GM18507 (cell line): ENCODE data around the gene ZNF594.
"Not testable (repeated sequence)": the region's sequence is repeated elsewhere in the genome, so short reads cannot be mapped to it uniquely, and the experiment has no call there.

Source experiments
- DNase-seq: peaks from one replicate; pipeline ENCODE4 v3.0.0; 2011; ENCODE audit warnings: low read depth; ENCODE audit not compliant: insufficient read length; ENCODE audit errors: extremely low spot score
- FAIRE-seq: peaks from 2 replicates; lab custom pipeline; 2011; peaks lifted over from hg19 to GRCh38; lab: Jason Lieb, UNC

Gene ZNF594

DNA sequence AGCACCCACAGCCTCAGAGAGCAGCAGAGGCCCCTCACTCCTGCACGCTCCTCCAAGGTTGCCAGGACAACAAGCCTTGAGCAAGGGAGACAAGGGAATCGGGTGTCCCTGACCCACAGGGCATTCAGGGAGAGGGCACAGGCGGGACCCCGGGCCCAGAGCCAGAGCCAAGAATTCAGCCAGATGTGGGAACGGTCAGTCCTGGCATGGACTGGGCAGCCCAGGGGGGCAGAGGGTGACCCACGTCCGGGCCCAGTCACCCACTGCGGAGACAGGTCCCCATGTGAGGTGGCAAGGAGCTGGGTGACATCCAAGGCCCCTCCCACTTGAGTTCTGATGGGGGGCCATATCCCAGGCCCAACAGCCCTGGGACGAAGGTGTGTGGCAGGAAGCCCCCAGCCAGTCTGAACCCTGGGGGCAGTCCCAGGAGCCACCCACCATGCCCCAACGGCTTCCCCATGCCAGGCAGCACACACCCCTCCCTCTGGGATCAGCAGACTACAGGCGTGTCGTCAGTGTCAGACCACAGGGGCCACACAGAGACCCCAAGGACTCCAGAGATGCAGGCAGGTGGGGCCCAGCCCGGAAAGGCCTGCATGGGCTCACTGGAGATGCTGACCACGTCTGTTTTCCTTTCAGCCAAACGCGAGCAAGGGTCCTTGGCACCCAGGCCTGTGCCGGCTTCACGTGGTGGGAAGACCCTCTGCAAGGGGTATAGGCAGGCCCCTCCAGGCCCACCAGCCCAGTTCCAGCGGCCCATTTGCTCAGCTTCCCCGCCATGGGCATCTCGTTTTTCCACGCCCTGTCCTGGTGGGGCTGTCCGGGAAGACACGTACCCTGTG, 52.8 kb downstream of the ZNF594 start:
- FAIRE-seq (no peak), DNase-seq (no peak)

DNA sequence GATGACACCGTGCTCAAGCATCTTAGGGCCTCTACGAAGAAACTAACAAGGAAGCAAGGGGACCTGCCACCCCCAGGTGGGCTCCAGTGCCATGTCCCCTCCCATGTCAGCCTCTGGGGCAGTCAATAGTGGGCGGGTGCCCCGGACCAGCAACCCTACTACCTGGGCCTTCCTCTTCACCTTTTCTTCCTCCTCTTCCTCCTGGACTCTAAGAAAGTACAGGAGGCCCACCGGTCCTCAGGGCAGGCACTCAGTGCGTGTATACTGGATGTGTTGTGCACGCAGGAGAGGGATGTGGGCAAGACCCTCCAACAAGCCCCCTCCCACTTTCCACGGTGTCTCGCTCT, 53.5 kb downstream of the ZNF594 start:
- FAIRE-seq, DNase-seq: not testable (repeated sequence)

DNA sequence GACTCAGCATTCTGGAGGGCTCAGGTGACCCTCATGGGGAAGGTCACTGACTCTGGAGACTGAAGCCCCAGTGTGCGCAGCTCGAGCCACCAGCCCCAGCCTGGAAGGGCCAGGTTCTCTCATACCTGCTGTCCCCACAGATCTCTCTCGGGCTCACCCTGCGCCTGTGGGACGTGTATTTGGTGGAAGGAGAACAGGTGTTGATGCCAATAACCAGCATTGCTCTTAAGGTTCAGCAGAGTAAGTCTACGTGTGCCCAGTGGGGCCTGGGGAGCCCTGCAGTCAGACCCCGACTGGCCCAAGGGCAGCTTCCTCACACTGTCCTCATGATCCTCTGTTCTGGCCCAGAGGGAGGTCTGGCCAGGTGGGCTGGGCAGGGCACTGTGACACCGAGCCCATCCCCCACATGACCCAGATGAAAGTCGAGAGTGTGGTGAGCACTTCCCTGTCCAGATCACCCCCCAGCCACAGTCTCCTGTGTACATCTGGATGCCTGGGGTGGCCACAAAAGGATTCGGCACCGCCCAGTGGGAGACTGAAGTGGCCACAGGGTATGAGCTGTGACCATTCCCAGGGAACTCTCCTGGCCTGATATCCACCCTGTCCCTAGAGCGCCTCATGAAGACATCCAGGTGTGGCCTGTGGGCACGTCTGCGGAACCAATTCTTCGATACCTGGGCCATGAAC, 54.0 kb downstream of the ZNF594 start:
- not testable (repeated sequence) for DNase-seq, FAIRE-seq

- FAIRE-seq, DNase-seq: not testable (repeated sequence)
Observed at GRCh38 chr17:5136580-5137412, 54.9 kb downstream of the ZNF594 start.

- DNase-seq (no peak), FAIRE-seq (no peak)
Observed at GRCh38 chr17:5135726-5136579, 55.7 kb downstream of the ZNF594 start.

- FAIRE-seq, DNase-seq: not testable (repeated sequence)
Observed at GRCh38 chr17:5135131-5135712, 56.4 kb downstream of the ZNF594 start.

- FAIRE-seq, DNase-seq: not testable (repeated sequence)
Observed at GRCh38 chr17:5134571-5134970, 57.1 kb downstream of the ZNF594 start.

DNA sequence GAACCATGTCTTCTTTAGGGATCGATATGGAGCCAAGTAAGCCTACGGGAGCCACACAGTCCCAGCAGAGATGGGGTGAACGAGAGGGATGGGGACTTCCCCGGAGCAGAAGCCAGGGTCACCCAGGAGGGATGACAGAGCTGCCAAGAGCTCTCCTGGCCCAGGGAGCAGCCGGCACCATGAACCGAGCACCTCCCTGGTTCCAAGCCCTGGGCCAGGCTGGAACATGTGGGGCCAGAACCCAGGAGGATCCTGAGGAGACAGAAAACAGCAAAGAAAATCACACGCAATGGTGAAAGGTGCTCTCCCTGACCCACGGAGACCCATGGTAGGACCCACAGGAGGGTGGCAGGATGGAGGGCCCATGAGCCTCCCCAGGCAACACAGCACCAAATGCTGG, 57.7 kb downstream of the ZNF594 start:
- not testable (repeated sequence) for FAIRE-seq, DNase-seq

GRCh38 chr17:5133311-5133710, 58.4 kb downstream of the ZNF594 start:
- FAIRE-seq (no peak), DNase-seq (no peak)

DNA sequence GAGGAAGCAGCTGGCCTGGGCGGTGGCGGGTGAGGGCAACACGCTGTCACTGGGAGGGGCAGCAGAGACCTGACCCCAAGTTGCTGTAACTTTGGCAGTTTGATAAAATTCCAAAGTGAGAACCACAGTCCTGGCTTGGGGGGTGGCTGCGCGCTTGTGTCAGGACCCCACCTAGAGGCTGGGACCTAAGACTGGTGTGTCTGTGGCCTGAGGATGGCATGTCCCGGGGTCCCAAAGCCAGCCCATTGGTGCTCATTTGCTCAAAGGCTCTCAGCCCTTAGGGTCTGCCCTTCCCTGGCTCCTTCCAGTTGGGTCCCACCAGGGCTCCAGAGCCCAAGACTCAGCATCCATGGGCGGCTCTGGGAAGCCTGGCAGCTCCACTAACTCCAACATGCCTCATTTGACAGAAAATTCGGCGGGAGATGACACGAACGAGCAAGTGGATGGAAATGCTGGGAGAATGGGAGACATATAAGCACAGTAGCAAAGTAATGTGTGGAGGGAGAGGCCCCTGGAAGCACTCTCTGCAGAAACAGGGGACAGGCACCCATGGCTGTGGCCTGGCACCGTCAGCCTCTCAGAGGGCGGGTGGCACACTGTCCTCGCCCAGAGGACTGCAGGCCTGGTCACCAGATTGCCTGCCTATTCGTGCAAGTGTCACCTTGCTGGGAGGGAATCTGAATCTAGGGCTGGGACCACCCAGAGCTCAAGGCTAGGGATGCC, 59.0 kb downstream of the ZNF594 start:
- FAIRE-seq, DNase-seq: not testable (repeated sequence)

DNA sequence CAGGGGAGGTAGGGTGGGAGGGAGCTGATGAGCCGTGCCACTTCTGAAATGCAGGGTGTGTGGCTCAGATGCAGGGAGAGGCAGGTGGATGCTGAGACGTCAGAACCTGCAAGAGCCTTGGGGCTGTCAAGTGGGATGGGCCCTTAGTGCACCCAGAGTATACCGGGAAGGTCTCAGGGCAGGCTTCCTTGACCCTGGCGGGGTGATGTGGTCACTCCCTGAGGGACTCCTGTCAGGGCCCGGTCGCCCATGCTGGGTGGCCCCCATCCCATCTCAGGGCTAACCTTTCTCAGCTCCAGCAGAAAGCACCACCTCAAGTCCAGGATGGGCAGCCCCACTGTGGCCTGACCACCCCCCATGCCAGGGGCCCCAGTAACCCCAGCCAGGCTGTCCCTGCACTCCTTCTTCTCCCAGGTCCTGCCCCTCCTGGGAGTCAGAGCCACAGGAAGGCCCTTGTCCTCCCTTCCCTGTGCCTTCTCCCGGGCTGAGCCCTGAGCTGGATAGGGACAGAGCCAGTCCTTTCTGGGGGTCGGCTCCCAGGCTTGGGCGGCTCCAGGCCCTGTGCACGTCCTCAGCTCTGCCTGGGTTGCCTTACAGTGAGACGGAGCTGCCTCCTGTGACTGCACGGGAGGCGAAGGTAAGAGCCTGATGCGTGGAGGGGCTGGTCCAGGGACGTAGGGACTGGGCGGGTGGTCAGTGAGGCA, 59.7 kb downstream of the ZNF594 start:
- FAIRE-seq, DNase-seq: not testable (repeated sequence)

DNA sequence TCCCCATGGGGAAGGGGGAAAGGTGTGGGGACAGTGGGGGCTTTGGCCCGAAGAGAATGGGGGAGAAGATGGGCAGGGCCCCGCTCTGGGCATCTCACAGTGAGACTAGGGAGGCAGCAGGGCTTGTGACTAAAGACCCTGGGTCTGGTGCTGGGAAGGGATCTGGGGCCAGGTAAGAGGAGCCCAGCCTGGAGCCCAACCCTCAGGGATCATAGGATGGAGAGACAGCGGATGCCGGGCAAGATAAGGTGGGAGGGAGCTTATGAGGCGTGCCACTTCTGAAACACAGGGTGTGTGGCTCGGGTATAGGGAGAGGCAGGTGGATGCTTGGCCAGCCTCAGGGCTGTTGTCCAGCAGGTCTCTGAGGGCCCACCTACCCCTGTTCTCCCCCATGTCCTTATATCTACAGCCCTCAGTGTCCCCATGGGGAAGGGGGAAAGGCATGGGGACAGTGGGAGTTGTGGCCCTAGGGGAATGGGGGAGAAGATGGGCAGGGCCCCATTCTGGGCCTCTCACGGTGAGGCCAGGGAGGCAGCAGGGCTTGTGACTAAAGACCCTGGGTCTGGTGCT, 60.4 kb downstream of the ZNF594 start:
- FAIRE-seq: no peak
- no peak for DNase-seq

GRCh38 chr17:5130687-5131086, 61.0 kb downstream of the ZNF594 start:
- DNase-seq, FAIRE-seq: not testable (repeated sequence)

DNA sequence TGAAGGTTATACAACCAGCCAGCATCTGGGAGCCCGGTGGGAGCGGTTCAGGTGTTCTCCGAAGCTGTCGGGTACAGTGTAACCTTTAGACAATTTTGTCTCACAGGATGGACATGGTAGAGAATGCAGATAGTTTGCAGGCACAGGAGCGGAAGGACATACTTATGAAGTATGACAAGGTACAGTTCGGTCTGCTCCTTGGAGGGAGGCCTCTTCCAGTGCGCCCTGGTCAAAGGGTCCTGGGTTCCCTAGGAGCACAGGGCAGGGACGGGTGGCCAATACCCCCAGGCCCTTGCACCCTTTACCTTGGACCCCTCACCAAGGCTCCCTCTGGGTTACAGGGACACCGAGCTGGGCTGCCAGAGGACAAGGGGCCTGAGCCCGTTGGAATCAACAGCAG, 61.4 kb downstream of the ZNF594 start:
- FAIRE-seq, DNase-seq: not testable (repeated sequence)

- DNase-seq, FAIRE-seq: not testable (repeated sequence)
Observed at GRCh38 chr17:5129770-5130169, 61.9 kb downstream of the ZNF594 start.
